C4-2B (cell line): ENCODE measurements around the gene FAM3B.

Experiments used
- H3K27ac ChIP-seq: fragments of 450-650 bp; 2 replicates; pipeline ENCODE4 v1.5.1; 2017
- CTCF ChIP-seq: fragments of 450-650 bp; conservative IDR thresholded peaks from 2 replicates; pipeline ENCODE4 v1.5.1; 2017; ENCODE audit warnings: mild to moderate bottlenecking
- ZFX ChIP-seq: fragments of 450-650 bp; IDR thresholded peaks from 2 replicates; pipeline ENCODE4 v1.6.1; 2017

Gene FAM3B

GRCh38 chr21:41367301-41367944 lies 50.8 kb downstream of the FAM3B start:
- no peak overlapping the region for H3K27ac ChIP-seq
- no peak for TF ChIP-seq CTCF

DNA sequence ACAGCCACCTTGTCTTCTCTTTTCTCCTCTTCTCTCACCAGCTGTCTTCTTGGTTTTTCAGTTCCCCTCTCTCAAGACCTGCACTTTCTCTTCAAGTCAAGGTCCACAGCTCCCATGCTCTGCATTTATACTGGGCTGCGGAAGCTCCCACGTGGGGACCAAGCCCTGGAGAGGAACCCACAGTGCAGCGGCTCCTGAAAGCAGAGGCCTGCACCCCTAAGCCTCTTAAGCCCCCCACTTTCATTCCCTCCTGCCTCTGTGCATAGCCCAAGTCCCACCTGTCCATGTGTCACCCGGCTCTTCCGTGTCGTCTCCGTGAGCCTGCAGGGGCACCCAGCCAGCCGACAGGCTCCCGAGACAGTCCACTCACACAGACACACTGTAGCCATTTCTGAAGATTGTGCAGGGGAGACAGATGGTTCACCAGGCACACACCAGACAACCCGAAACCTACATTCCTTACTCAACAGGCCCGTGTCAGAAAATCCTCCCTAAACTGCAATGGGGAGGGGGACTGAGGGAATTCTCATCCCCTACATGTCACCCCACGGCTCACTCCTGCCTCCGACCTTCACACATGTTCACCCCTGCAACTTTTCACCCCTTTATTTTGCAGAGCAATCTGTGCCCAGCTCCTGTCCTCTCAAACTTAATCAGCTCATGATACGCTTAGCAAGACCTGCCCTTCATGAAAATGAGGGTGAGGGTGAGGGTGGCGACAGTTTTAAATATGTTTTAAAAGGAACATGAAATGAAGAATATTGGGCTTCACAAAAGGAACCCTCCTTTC lies 51.5 kb downstream of the FAM3B start:
- H3K27ac ChIP-seq = no peak overlapping the region
- TF ChIP-seq CTCF (no peak), ZFX (no peak)

DNA sequence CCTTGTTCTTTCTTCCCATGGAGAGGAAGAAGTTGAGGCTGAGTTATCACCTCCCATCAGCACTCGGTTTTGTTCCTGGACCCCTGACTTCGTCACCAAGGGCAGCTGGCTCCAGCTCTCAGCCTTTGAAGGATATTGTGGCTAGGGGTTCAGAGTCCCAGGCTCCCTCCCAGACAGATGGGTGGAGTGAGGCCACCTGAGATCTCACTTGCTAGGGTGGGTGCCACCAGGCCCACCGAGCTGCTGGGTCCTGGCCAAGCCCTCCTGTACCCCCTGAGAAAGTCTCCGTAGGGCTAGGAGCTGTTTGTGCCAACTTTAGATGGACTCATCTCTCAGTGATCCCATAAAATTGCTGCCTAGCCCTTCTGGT lies 52.1 kb downstream of the FAM3B start:
- TF ChIP-seq CTCF (no peak), ZFX (no peak)
- H3K27ac ChIP-seq = no peak overlapping the region

GRCh38 chr21:41369105-41369919 lies 52.7 kb downstream of the FAM3B start:
- TF ChIP-seq CTCF (no peak), ZFX (no peak)
- no peak overlapping the region for H3K27ac ChIP-seq

- H3K27ac ChIP-seq = no peak overlapping the region
- TF ChIP-seq ZFX (no peak), CTCF (no peak)
Measured at GRCh38 chr21:41369920-41370839, 53.6 kb downstream of the FAM3B start.

DNA sequence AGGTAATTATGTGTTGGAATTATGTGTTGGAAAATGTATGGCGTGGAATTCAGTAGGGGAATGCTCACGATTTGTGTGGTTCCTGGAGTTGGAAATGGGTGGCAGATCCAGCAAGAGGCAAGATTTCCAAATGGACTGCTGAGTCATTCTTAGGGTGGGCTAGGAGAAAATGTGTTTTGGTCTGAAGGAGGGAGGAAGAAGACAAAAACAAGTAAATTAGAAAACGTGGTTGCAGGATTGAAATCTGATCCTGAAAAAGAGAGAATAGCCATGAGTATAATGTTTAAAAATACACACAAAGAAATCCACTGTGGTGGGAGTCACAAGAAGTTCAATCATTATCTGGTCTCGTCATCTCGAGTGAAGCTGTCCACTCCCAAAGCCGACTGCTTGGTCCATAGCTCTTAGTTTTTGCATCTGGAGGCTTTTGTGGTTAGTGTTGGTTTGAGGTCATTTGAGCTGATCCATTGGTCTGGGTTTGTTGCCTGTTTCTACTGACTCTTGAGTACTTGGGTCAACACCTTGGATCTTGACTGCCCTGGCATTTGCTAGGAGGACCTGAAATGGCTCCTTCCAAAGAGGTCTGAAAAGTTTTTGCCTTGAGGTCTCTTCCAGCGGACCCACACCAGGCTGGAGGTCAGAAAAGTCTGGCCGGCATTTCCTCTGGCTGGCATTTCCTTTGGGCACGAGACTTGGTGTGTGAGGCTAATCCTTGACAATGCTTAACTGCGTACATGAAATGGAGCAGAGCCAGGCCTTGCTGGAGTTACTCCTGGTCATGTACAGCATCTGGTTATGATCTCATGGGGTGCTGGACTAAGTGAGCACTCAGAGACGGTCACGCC lies 54.5 kb downstream of the FAM3B start:
- no peak overlapping the region for H3K27ac ChIP-seq
- TF ChIP-seq ZFX = no peak
- no peak for TF ChIP-seq CTCF
